K562 (cell line): ENCODE results near the gene LAMTOR1. TPM values are rescaled to one million over a fixed set of nuclear protein-coding genes. Genes with fewer than 3 reads are reported as not detected.
A peak's percentile ranks its signal among the peaks of the same experiment; 100 is the strongest.

Source experiments
- CBX2 ChIP-seq: fragments of 200-600 bp; sonication (generic); IDR thresholded peaks from one replicate; pipeline ENCODE4 v1.6.1; 2012; ENCODE audit warnings: mild to moderate bottlenecking, low read length, inconsistent platforms; ENCODE audit not compliant: insufficient read depth, poor library complexity, severe bottlenecking
- CBX3 ChIP-seq, 2 experiments: IDR thresholded peaks; 1 replicate in 1 of 2; 2 replicates in 1 of 2; pipeline ENCODE4 v1.6.1; 2012; ENCODE audit warnings: inconsistent platforms in 2 of 2, low read length in 2 of 2, borderline replicate concordance in 1 of 2, control low read depth in 1 of 2
- CREM ChIP-seq: IDR thresholded peaks from 2 replicates; pipeline ENCODE4 v1.6.1; 2014; ENCODE audit warnings: antibody characterized with exemption, low read depth
- DIDO1 ChIP-seq: fragments of 450-650 bp; IDR thresholded peaks from 2 replicates; pipeline ENCODE4 v1.6.1; 2016; ENCODE audit warnings: low read depth, missing biosample characterization, missing genetic modification characterization
- ELK3 ChIP-seq: fragments of 450-650 bp; formaldehyde crosslinking; IDR thresholded peaks from 2 replicates; pipeline ENCODE4 v1.4.0; 2020; ENCODE audit warnings: mild to moderate bottlenecking
- FIP1L1 ChIP-seq: fragments of 200-400 bp; formaldehyde crosslinking; IDR thresholded peaks from 2 replicates; pipeline ENCODE4 v1.6.1; 2018; ENCODE audit warnings: mild to moderate bottlenecking, low read depth, low read length; ENCODE audit not compliant: poor library complexity, severe bottlenecking
- FOXP1 ChIP-seq: sonication (generic); formaldehyde crosslinking; IDR thresholded peaks from 2 replicates; pipeline ENCODE4 v1.8.0; 2022; ENCODE audit warnings: mild to moderate bottlenecking, missing genetic modification reagents
- FUS ChIP-seq: fragments of 200-400 bp; formaldehyde crosslinking; optimal IDR thresholded peaks from 2 replicates; pipeline ENCODE3; 2017; ENCODE audit warnings: low read depth, low read length
- GATAD2A ChIP-seq: fragments of 450-650 bp; IDR thresholded peaks from 2 replicates; pipeline ENCODE4 v1.6.1; 2017
- HCFC1 ChIP-seq: IDR thresholded peaks from 2 replicates; pipeline ENCODE4 v1.6.1; 2012; ENCODE audit warnings: low read depth, low read length, improper control_type of control experiment
- HNRNPLL ChIP-seq: fragments of 200-400 bp; formaldehyde crosslinking; IDR thresholded peaks from 2 replicates; pipeline ENCODE4 v1.6.1; 2017; ENCODE audit warnings: low read length, low read depth, mild to moderate bottlenecking; ENCODE audit not compliant: poor library complexity, severe bottlenecking
- IRF2 ChIP-seq: sonication (generic); formaldehyde crosslinking; IDR thresholded peaks from 2 replicates; pipeline ENCODE4 v1.8.1; 2022; ENCODE audit warnings: mild to moderate bottlenecking, missing genetic modification reagents
- KLF1 ChIP-seq: fragments of 450-650 bp; IDR thresholded peaks from 2 replicates; pipeline ENCODE4 v1.6.1; 2016; ENCODE audit warnings: missing genetic modification characterization, missing compliant biosample characterization
- NFIC ChIP-seq: fragments of 450-650 bp; IDR thresholded peaks from 2 replicates; pipeline ENCODE4 v1.6.1; 2017; ENCODE audit warnings: mild to moderate bottlenecking, inconsistent platforms
- RBFOX2 ChIP-seq: fragments of 200-400 bp; formaldehyde crosslinking; IDR thresholded peaks from 2 replicates; pipeline ENCODE4 v1.6.1; 2017; ENCODE audit warnings: low read depth, mild to moderate bottlenecking, low read length, moderate library complexity
- TCF7 ChIP-seq: sonication (generic); IDR thresholded peaks from 2 replicates; pipeline ENCODE4 v1.6.1; 2016; ENCODE audit warnings: antibody characterized with exemption, borderline replicate concordance
- TEAD2 ChIP-seq: fragments of 450-650 bp; IDR thresholded peaks from 2 replicates; pipeline ENCODE4 v1.6.1; 2016; ENCODE audit warnings: missing genetic modification characterization, control low read depth, missing compliant biosample characterization
- ZFX ChIP-seq: sonication (generic); formaldehyde crosslinking; IDR thresholded peaks from 2 replicates; pipeline ENCODE4 v1.8.0; 2022; ENCODE audit warnings: mild to moderate bottlenecking, missing genetic modification reagents, moderate library complexity
- ZKSCAN8 ChIP-seq: fragments of 200-800 bp; sonication (Bioruptor generic); IDR thresholded peaks from 2 replicates; pipeline ENCODE4 v1.6.1; 2016; ENCODE audit warnings: missing genetic modification characterization, missing compliant biosample characterization
- ZNF24 ChIP-seq: fragments of 450-650 bp; IDR thresholded peaks from 2 replicates; pipeline ENCODE4 v1.6.1; 2016
- ZNF586 ChIP-seq: fragments of 450-650 bp; formaldehyde crosslinking; conservative IDR thresholded peaks from 2 replicates; pipeline ENCODE4 v1.4.0; 2020; ENCODE audit warnings: mild to moderate bottlenecking, moderate library complexity
- ZNF707 ChIP-seq: fragments of 250-450 bp; sonication (Bioruptor Pico); conservative IDR thresholded peaks from 2 replicates; pipeline ENCODE4 v1.8.0; 2022; ENCODE audit warnings: inconsistent platforms, mild to moderate bottlenecking, moderate library complexity
- polyA plus RNA-seq, 8 experiments: library from polyadenylated mRNA; depleted of rRNA in 4 of 8; stranded (reverse) in 5 of 8; unstranded in 3 of 8; fragments of >200 nt; fragmentation: Nextera tagmentation in 2 of 8; fragmentation: Illumina TruSeq in 1 of 8; extraction: Ambion mirVana in 2 of 8; extraction: Trizol in 1 of 8; gene quantifications; 2 replicates each; pipeline versions ENCODE4 v1.2.1 to v1.2.3, GENCODE V29; 2011 to 2014; ENCODE audit warnings: inconsistent platforms in 1 of 8, missing spikeins in 1 of 8
- total RNA-seq, 7 experiments: library from RNA; depleted of rRNA in 6 of 7; stranded (reverse); fragments of >200 nt in 6 of 7; fragmentation: Illumina TruSeq in 2 of 7; extraction: Trizol in 2 of 7; gene quantifications; 2 replicates each; pipeline versions ENCODE4 v1.2.1 to v1.2.3, GENCODE V29; 2011 to 2021; ENCODE audit warnings: low replicate concordance in 1 of 7
- TF ChIP-seq, protein P1 (sequence below): fragments of 450-650 bp; IDR thresholded peaks from one replicate; pipeline ENCODE4 v1.6.1; 2018; ENCODE audit warnings: mild to moderate bottlenecking, moderate library complexity; ENCODE audit not compliant: partially characterized antibody
- TF ChIP-seq, protein P2 (sequence below): fragments of 450-650 bp; formaldehyde crosslinking; IDR thresholded peaks from 2 replicates; pipeline ENCODE4 v1.4.0; 2020; ENCODE audit warnings: mild to moderate bottlenecking, moderate library complexity
- TF ChIP-seq, protein P3 (sequence below), 2 experiments: fragments of 250-450 bp in 1 of 2; fragments of 450-650 bp in 1 of 2; sonication (Bioruptor Pico) in 1 of 2; IDR thresholded peaks; 2 replicates each; pipeline versions ENCODE4 v1.6.1 to v1.8.0; 2016 to 2021; ENCODE audit warnings: mild to moderate bottlenecking in 2 of 2, moderate library complexity in 2 of 2, missing compliant biosample characterization in 1 of 2, missing genetic modification characterization in 1 of 2

The LAMTOR1 gene
- total and polyA plus RNA-seq, 9 of the 15 experiments (the other 6 are each of a cell fraction or from before 2014, with no cell fraction given): 62.6 to 104 (median 85.3) TPM

GRCh38 chr11:72112143-72112977 lies 9.3 kb upstream of the LAMTOR1 start, which contains the start of gene ANAPC15 (continued):
- TF ChIP-seq DIDO1 (tag) (peak; percentile 89), ELK3 (no peak; the same call in 1 of the 2 replicates), CREM (peak; percentile 96), ZFX (CRISPR knock-in tag) (peak; percentile 56), KLF1 (tag) (peak; percentile 59; the same call in 1 of the 2 replicates), CBX2 (no peak), ZNF707 (CRISPR knock-in tag) (no peak), ZKSCAN8 (no peak), FIP1L1 (no peak), NFIC (peak; percentile 49; the same call in 1 of the 2 replicates), HCFC1 (peak; percentile 71), HNRNPLL (peak; percentile 42), TEAD2 (no peak), ZNF586 (CRISPR knock-in tag) (no peak), FOXP1 (CRISPR knock-in tag) (0 out of 2 replicates have a peak, but pooled peaks have one; percentile 60), FUS (no peak), IRF2 (CRISPR knock-in tag) (no peak), ZNF24 (no peak), RBFOX2 (peak; percentile 92), GATAD2A (no peak), TCF7 (0 out of 2 replicates have a peak, but pooled peaks have one; percentile 25), CBX3 (IDR thresholded peaks at IDR 0.05; ENCODE audit: borderline replicate concordance in 1 of 2, low read length in 2 of 2) (no peak)
- TF ChIP-seq, protein P1, sequence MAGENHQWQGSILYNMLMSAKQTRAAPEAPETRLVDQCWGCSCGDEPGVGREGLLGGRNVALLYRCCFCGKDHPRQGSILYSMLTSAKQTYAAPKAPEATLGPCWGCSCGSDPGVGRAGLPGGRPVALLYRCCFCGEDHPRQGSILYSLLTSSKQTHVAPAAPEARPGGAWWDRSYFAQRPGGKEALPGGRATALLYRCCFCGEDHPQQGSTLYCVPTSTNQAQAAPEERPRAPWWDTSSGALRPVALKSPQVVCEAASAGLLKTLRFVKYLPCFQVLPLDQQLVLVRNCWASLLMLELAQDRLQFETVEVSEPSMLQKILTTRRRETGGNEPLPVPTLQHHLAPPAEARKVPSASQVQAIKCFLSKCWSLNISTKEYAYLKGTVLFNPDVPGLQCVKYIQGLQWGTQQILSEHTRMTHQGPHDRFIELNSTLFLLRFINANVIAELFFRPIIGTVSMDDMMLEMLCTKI: no peak
- TF ChIP-seq, protein P2, sequence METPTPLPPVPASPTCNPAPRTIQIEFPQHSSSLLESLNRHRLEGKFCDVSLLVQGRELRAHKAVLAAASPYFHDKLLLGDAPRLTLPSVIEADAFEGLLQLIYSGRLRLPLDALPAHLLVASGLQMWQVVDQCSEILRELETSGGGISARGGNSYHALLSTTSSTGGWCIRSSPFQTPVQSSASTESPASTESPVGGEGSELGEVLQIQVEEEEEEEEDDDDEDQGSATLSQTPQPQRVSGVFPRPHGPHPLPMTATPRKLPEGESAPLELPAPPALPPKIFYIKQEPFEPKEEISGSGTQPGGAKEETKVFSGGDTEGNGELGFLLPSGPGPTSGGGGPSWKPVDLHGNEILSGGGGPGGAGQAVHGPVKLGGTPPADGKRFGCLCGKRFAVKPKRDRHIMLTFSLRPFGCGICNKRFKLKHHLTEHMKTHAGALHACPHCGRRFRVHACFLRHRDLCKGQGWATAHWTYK (CRISPR knock-in tag): peak; percentile 77; the same call in 1 of the 2 replicates
- TF ChIP-seq, protein P3, sequence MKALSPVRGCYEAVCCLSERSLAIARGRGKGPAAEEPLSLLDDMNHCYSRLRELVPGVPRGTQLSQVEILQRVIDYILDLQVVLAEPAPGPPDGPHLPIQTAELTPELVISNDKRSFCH (CRISPR knock-in tag; IDR thresholded peaks at IDR 0.05): no peak
- TF ChIP-seq, protein P3 (tag; IDR thresholded peaks at IDR 0.05): peak; percentile 60
